ENCODE measurements around the gene CDC45.
A peak's percentile ranks its signal among the peaks of the same experiment; 100 is the strongest.

Gene CDC45

GRCh38 chr22:19476023-19476422 lies 3.7 kb upstream of the CDC45 start:
- ChIA-PET POLR2A (no interaction called here), CTCF (no interaction called here)
- TF ChIP-seq CTCF (IDR thresholded peaks at IDR 0.05; ENCODE audit: control extremely low read depth, extremely low read depth, low read depth, missing control alignments): no peak
- no peak for DNase-seq (ENCODE audit: extremely low spot score)

GRCh38 chr22:19477321-19478044 lies 2.2 kb upstream of the CDC45 start:
- CTCF ChIA-PET: interaction anchor here (0.6 to 2.3 kb wide), 14 partner anchors 9 to 333 kb away, joined by 3 to 16 read pairs (median 4); partner anchors contain the start of genes CLTCL1, ESS2 and SLC25A1
- POLR2A ChIA-PET: no interaction called here
- TF ChIP-seq CTCF (IDR thresholded peaks at IDR 0.05; ENCODE audit: control extremely low read depth, extremely low read depth, low read depth, missing control alignments): peak; percentile 57
- DNase-seq (ENCODE audit: extremely low spot score): no peak

GRCh38 chr22:19478045-19478900 lies 1.4 kb upstream of the CDC45 start:
- ChIA-PET POLR2A (no interaction called here), CTCF (interaction anchor here (0.8 to 2.3 kb wide), 11 partner anchors 10 to 333 kb away, joined by 3 to 16 read pairs (median 4); partner anchors contain the start of genes CLTCL1, ESS2 and SLC25A1)
- no peak for TF ChIP-seq CTCF (IDR thresholded peaks at IDR 0.05; ENCODE audit: control extremely low read depth, extremely low read depth, low read depth, missing control alignments)
- DNase-seq (ENCODE audit: extremely low spot score): no peak

GRCh38 chr22:19478901-19479354 lies 792 bp upstream of the CDC45 start, which contains the start of gene UFD1:
Gene UFD1 (minus strand): TSS chr22:19479193. CDS start chr22:19479085, 108 bp downstream.
- POLR2A ChIA-PET: interaction anchor here (0.5 kb wide), 1 partner anchor 304 kb away, joined by 6 read pairs; no protein-coding TSS in a partner anchor
- CTCF ChIA-PET: interaction anchor here (1.0 to 2.3 kb wide), 6 partner anchors 9 to 300 kb away, joined by 3 to 16 read pairs (median 4); partner anchors contain the start of gene SLC25A1
- TF ChIP-seq CTCF (IDR thresholded peaks at IDR 0.05; ENCODE audit: control extremely low read depth, extremely low read depth, low read depth, missing control alignments): no peak
- peak; percentile 85 for DNase-seq (ENCODE audit: extremely low spot score)

GRCh38 chr22:19480173-19480568 lies 451 bp downstream of the CDC45 start:
- ChIA-PET CTCF (interaction anchor here (1.0 to 1.7 kb wide), 5 partner anchors 9 to 301 kb away, joined by 3 to 6 read pairs (median 4); partner anchors contain the start of gene SLC25A1), POLR2A (interaction anchor here (1.0 kb wide), 1 partner anchor 33 kb away, joined by 4 read pairs; the partner anchor contains the start of gene C22orf39)
- no peak for TF ChIP-seq CTCF (IDR thresholded peaks at IDR 0.05; ENCODE audit: control extremely low read depth, extremely low read depth, low read depth, missing control alignments)
- DNase-seq (ENCODE audit: extremely low spot score): no peak

DNA sequence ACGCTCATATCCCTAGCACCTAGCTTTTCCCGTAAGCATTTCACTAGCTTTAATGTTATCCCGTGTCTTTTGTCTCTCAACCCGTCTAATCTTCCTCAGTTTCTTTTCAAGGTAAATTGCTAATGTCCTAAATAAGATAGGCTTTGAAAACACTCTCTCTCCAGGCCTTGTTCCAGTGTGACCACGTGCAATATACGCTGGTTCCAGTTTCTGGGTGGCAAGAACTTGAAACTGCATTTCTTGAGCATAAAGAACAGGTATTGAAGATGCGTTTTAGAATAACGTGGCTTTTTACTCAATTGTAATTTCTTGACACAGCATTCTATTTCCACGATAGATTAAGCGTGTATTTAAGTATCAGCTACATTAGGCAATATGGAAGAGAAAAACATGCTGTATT lies 1.1 kb downstream of the CDC45 start:
- ChIA-PET CTCF (interaction anchor here (1.5 to 1.7 kb wide), 2 partner anchors 14 to 149 kb away, joined by 4 to 6 read pairs; no protein-coding TSS in a partner anchor), POLR2A (no interaction called here)
- no peak for DNase-seq (ENCODE audit: extremely low spot score)
- TF ChIP-seq CTCF (IDR thresholded peaks at IDR 0.05; ENCODE audit: control extremely low read depth, extremely low read depth, low read depth, missing control alignments): no peak
